Measurements from ENCODE around the gene S100A2. TPM values are rescaled to one million over a fixed set of nuclear protein-coding genes. Genes with fewer than 3 reads are reported as not detected.

The S100A2 gene
- total and polyA plus RNA-seq, 2 of the 13 experiments (the other 11 are each of a cell fraction or from before 2014, with no cell fraction given) = 1.2 TPM

DNA sequence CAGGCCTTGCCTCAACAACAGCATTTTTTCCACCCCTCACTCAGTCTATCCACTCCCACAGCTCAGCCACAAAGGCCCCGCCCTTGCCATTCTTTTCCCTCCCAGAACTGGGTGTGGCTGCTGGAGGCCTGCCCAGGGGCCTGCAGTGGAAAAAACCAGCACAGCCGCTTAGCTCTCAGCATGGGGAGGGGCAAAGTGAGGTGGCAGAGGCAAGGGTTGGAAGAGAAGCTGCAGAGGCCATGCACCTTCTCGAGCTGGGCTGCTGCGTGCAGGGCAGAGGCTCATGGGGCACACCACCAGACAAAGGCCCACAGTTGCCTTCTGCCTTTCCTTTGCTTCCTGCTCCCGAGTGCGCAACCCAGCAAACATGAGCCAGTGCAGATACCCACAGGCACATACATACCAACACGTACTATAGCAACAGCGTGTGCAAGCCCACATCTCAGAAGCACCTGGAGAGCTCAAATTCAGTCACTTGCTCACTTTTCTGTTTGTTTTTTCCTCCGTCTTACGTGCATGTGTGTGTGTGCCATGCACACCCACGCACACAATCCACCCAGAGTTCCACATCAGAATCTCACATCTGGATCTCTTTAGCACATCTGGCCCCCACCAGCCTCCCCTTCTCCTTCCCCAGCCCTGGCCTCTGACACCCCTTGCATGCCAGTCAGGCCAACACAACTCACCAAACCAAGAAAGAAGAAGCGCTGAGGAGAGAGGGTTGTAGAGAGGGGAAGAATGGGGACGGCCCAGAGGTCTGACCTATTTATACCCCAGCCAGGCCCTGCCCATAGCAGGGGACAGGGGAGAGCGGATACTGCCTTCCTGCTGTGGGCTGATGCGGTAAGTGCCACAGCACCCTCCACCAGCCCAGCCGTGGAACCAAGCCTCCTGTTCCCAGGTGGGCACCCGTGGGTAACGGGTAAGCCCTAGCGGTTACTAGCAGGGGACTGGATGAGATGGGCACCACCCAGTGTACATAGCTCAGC is 20.3 kb downstream of the S100A2 start, which contains the start of gene S100A4 (continued):
- TF ChIP-seq, protein P1, sequence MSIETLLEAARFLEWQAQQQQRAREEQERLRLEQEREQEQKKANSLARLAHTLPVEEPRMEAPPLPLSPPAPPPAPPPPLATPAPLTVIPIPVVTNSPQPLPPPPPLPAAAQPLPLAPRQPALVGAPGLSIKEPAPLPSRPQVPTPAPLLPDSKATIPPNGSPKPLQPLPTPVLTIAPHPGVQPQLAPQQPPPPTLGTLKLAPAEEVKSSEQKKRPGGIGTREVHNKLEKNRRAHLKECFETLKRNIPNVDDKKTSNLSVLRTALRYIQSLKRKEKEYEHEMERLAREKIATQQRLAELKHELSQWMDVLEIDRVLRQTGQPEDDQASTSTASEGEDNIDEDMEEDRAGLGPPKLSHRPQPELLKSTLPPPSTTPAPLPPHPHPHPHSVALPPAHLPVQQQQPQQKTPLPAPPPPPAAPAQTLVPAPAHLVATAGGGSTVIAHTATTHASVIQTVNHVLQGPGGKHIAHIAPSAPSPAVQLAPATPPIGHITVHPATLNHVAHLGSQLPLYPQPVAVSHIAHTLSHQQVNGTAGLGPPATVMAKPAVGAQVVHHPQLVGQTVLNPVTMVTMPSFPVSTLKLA (IDR thresholded peaks at IDR 0.05) = no peak
- TF ChIP-seq, protein P2, sequence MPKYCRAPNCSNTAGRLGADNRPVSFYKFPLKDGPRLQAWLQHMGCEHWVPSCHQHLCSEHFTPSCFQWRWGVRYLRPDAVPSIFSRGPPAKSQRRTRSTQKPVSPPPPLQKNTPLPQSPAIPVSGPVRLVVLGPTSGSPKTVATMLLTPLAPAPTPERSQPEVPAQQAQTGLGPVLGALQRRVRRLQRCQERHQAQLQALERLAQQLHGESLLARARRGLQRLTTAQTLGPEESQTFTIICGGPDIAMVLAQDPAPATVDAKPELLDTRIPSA (CRISPR knock-in tag; IDR thresholded peaks at IDR 0.05; ENCODE audit: borderline replicate concordance) = no peak
- TF ChIP-seq, protein P3, sequence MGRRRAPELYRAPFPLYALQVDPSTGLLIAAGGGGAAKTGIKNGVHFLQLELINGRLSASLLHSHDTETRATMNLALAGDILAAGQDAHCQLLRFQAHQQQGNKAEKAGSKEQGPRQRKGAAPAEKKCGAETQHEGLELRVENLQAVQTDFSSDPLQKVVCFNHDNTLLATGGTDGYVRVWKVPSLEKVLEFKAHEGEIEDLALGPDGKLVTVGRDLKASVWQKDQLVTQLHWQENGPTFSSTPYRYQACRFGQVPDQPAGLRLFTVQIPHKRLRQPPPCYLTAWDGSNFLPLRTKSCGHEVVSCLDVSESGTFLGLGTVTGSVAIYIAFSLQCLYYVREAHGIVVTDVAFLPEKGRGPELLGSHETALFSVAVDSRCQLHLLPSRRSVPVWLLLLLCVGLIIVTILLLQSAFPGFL (CRISPR knock-in tag; IDR thresholded peaks at IDR 0.05) = no peak
- TF ChIP-seq, protein P4, sequence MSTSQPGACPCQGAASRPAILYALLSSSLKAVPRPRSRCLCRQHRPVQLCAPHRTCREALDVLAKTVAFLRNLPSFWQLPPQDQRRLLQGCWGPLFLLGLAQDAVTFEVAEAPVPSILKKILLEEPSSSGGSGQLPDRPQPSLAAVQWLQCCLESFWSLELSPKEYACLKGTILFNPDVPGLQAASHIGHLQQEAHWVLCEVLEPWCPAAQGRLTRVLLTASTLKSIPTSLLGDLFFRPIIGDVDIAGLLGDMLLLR (CRISPR knock-in tag; IDR thresholded peaks at IDR 0.05) = no peak
- TF ChIP-seq SALL1 (CRISPR knock-in tag; IDR thresholded peaks at IDR 0.05) (peak; percentile 59; the same call in 1 of the 2 replicates), ZNF703 (CRISPR knock-in tag; IDR thresholded peaks at IDR 0.05; ENCODE audit: borderline replicate concordance) (no peak), SAP130 (CRISPR knock-in tag; IDR thresholded peaks at IDR 0.05; ENCODE audit: low read depth) (peak; percentile 69), HHEX (CRISPR knock-in tag; IDR thresholded peaks at IDR 0.05) (no peak), AHR (CRISPR knock-in tag; IDR thresholded peaks at IDR 0.05) (no peak), RFX5 (IDR thresholded peaks at IDR 0.05; ENCODE audit: low read depth, low read length) (no peak), MYC (CRISPR knock-in tag; IDR thresholded peaks at IDR 0.05; ENCODE audit: borderline replicate concordance) (peak; percentile 52; the same call in 1 of the 2 replicates), ZNF720 (CRISPR knock-in tag; IDR thresholded peaks at IDR 0.05) (no peak), HNRNPK (IDR thresholded peaks at IDR 0.05; ENCODE audit: low read depth, low read length, poor library complexity, severe bottlenecking) (no peak), TBP (CRISPR knock-in tag; IDR thresholded peaks at IDR 0.05) (no peak), NR2F6 (IDR thresholded peaks at IDR 0.05) (no peak), NR2F6 (CRISPR knock-in tag; IDR thresholded peaks at IDR 0.05) (0 out of 2 replicates have a peak, but pooled peaks have one; percentile 32), ZNF614 (CRISPR knock-in tag; IDR thresholded peaks at IDR 0.05; ENCODE audit: borderline replicate concordance) (peak; percentile 69; the same call in 1 of the 2 replicates), MAZ (IDR thresholded peaks at IDR 0.05; ENCODE audit: borderline replicate concordance, low read depth, low read length) (no peak; the same call in 1 of the 2 replicates), MAZ (CRISPR knock-in tag; IDR thresholded peaks at IDR 0.05; ENCODE audit: low read depth) (peak; percentile 77), KLF16 (CRISPR knock-in tag; IDR thresholded peaks at IDR 0.05) (no peak), ZKSCAN8 (CRISPR knock-in tag; IDR thresholded peaks at IDR 0.05; ENCODE audit: borderline replicate concordance) (0 out of 2 replicates have a peak, but pooled peaks have one; percentile 35)
- TF ChIP-seq, protein P5, sequence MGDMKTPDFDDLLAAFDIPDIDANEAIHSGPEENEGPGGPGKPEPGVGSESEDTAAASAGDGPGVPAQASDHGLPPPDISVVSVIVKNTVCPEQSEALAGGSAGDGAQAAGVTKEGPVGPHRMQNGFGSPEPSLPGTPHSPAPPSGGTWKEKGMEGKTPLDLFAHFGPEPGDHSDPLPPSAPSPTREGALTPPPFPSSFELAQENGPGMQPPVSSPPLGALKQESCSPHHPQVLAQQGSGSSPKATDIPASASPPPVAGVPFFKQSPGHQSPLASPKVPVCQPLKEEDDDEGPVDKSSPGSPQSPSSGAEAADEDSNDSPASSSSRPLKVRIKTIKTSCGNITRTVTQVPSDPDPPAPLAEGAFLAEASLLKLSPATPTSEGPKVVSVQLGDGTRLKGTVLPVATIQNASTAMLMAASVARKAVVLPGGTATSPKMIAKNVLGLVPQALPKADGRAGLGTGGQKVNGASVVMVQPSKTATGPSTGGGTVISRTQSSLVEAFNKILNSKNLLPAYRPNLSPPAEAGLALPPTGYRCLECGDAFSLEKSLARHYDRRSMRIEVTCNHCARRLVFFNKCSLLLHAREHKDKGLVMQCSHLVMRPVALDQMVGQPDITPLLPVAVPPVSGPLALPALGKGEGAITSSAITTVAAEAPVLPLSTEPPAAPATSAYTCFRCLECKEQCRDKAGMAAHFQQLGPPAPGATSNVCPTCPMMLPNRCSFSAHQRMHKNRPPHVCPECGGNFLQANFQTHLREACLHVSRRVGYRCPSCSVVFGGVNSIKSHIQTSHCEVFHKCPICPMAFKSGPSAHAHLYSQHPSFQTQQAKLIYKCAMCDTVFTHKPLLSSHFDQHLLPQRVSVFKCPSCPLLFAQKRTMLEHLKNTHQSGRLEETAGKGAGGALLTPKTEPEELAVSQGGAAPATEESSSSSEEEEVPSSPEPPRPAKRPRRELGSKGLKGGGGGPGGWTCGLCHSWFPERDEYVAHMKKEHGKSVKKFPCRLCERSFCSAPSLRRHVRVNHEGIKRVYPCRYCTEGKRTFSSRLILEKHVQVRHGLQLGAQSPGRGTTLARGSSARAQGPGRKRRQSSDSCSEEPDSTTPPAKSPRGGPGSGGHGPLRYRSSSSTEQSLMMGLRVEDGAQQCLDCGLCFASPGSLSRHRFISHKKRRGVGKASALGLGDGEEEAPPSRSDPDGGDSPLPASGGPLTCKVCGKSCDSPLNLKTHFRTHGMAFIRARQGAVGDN (CRISPR knock-in tag; IDR thresholded peaks at IDR 0.05) = peak; percentile 91

Measured in HepG2 (cell line).